ENCODE data around the gene RPUSD2.

DNA sequence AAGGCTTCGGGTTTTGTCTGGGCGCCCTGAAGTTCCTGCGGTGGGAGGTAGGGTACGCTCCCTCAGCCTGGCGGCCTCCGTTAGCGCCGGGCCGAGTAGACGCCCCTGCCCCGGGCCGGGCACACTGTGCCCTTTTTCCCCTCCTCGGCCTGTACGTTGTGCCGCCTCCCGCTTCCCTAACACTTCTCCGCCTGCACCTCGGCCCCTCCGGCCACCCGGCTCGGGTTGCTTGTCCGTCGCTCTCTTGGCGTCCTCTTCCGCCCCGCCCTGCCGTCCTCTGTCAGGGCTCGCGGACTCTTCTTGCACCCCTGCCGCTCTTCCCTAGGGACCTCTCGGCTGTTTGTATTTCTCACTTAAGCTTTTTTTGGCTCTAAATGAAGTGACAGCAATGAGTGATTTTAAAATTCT is 25.3 kb downstream of the RPUSD2 start:
- TF ChIP-seq EZH2 (IDR thresholded peaks at IDR 0.05) (no peak), POLR2AphosphoS5 (IDR thresholded peaks at IDR 0.05; ENCODE audit: borderline replicate concordance, low read depth, low read length) (no peak)

Data from SK-N-MC (cell line).